SH-SY5Y (cell line): ENCODE results near the gene ALKBH3.
A peak's percentile ranks its signal among the peaks of the same experiment; 100 is the strongest.

Experiments
- GATA2 ChIP-seq: IDR thresholded peaks from 2 replicates; pipeline ENCODE4 v1.6.1; 2011; ENCODE audit warnings: mild to moderate bottlenecking, low read depth, low read length
- GATA3 ChIP-seq: IDR thresholded peaks from 2 replicates; pipeline ENCODE4 v1.6.1; 2011; ENCODE audit warnings: low read depth, mild to moderate bottlenecking, low read length, moderate library complexity

ALKBH3 gene

GRCh38 chr11:43868852-43869567, 11.6 kb upstream of the ALKBH3 start:
- TF ChIP-seq GATA3 = no peak

DNA sequence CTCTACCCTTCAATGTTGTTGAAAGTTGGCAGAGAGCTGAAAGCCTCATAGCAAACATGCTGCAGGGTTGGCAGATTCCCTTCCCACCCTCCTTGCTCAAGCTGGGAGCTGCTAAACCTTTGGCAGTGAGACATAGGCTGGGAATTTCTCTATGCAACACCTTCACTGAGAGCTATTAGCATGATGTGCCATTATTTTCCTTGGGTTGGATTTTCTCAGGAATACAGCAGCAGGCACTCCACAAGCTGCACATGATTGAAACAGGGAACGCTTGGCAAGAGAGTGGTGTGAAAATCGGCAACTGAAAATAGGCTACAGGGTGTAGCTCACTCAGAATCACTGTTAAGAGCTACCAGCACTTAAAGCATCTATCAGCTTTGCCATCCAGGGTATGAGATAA, 9.6 kb upstream of the ALKBH3 start:
- TF ChIP-seq GATA2 (no peak), GATA3 (no peak)

DNA sequence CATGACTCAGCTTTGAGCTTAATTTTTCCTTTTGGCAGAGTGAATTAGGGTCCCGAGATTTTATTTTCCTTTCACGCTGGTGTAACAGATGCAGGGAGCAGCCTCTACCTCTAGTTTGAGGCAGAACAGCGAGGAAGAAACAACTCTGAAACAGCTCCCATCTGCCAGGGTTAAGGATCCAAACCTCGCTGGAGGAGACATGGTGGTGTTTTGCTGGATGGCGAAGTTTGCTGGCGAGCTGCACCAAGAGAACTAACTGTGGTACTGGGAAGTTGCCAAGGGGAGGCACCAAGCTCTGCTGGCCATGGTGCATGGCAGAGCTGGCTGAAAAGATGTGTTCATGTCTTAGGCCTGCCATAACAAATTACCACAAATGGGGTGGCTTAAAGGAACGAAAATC, 7.6 kb upstream of the ALKBH3 start:
- TF ChIP-seq GATA3 (no peak), GATA2 (no peak)

DNA sequence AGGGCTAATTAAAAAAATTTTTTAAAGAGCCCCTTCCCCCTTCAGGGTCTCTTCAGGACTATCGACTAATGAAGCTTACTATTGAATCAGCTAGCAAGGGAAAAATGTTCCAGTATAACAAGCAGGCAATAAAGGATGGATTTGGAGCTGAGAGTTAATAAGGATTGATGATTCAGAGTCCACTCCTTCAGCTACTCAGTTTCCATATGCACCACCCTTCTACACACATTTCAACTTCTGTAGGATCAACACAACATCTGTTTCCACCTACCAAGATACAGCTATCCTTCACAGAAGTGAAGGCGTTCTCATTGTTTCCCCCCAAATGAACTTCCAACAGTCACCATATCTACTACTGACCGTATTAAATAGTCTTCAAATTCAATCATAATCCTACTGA, 6.6 kb upstream of the ALKBH3 start:
- TF ChIP-seq GATA3 = no peak

DNA sequence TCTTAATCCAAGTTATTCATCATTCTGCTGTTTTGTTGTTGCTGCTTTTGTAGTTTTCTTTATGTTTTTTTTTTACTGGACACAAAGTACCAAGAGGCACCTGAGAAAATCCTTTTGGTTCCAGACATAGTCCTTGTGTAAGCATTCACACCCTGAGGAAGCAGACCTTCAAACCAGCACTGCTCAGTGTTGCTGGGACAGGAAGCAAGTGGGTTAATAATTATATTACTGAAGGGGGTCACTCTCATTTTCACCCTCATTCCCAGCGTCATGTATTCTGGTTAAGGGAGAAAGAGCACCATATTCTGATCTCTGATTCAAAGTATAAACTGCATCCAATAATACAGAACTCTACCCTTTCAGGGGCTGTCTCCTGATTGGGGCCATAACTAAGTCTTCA, 5.9 kb upstream of the ALKBH3 start:
- TF ChIP-seq GATA2 (no peak), GATA3 (no peak)

DNA sequence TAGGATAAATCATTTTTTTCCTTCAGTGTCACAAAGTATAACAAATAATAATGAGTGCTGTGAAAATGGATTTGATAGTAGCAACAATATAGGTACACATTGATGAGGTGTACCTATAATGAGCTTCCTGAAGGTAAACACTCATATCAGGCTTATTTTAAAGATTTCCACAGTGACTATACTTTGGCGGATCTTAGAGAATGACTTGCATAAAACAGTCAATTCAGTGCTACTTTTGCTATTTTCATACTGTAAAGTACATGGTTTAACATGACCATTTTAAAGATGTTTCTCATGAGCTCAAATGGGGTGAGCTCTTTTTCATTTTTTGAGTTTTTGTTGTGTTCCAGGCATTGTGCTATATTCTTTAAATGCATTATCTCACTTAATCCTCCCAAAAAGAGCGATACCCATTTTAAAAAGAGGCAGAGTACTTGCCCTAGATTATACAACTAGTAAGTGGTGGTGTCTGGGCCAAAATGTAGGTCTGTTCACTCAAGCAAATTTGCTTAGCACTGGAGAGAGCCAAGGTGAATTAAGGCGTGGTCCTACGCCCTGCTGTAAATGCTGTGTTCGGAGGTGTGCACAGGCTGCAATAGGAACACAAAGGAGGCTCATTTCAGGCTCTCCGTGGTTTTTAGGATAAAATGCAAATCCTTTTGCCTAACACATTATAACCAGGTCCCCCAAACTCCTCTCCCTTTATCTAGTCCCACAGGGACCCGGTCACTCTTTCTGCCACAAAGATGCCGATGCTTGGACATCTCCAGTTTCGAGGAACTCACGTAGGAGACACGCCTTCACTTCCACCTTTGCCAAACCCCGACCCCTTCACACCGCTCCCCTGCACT, 617 bp upstream of the ALKBH3 start:
- TF ChIP-seq GATA2 = 0 out of 2 replicates have a peak, but pooled peaks have one; percentile 19
- no peak for TF ChIP-seq GATA3

GRCh38 chr11:43892851-43893250, 12.2 kb downstream of the ALKBH3 start:
- TF ChIP-seq GATA3 (no peak), GATA2 (no peak)

- TF ChIP-seq GATA3 = no peak
- TF ChIP-seq GATA2 = no peak
Observed at GRCh38 chr11:43894546-43894945, 13.9 kb downstream of the ALKBH3 start.

DNA sequence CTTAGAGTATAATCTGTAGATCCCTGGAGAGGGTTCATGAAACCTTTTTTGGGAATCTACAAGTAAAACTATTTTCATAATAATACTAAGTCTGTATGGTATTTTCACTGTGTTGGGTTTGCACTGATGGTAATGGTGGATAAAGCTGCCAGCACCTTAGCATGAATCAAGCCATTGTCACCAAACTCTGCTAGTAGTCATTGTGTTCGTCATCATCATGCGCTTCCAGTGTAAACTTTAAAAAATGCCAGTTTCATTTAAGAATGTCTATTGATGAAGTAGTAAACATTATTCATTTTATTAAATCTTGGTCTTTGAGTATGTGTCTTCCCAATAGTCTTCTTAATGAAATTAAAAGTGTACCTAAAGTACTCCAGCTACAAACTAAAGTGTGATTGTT, 15.0 kb downstream of the ALKBH3 start:
- TF ChIP-seq GATA3 (no peak), GATA2 (no peak)

DNA sequence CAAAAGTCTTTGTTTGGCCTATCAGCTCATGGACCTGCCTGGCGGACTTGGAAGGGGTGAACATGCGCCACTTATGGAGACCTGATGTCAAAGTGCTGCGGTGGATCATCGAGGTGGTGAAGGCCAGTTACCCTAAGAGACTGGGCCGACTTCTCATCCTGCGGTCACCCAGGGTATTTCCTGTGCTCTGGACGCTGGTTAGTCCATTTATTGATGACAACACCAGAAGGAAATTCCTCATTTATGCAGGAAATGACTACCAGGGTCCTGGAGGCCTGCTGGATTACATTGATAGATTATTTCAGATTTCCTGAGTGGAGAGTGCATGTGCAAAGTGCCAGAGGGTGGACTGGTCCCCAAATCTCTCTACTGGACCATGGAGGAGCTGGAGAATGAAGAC, 17.9 kb downstream of the ALKBH3 start:
- TF ChIP-seq GATA2 (no peak), GATA3 (no peak)

DNA sequence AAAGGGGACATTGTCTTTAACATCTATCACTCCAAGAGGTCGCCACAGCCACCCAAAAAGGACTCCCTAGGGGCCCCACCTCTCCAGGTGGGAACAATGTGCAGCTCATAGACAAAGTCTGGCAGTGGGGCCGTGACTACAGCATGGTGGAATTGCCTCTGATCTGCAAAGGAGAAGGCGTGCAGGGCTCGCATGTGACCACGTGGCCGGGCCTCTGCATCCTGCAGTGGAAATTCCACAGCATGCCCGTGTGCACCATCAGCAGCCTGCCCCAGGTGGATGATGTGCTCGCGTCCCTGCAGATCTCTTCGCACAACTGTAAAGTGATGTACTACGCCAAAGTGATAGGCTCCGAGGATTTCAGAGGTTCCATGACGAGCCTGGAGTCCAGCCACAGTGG, 18.5 kb downstream of the ALKBH3 start:
- TF ChIP-seq GATA2 = no peak
- TF ChIP-seq GATA3 = no peak

GRCh38 chr11:43901551-43901950, 20.9 kb downstream of the ALKBH3 start:
- TF ChIP-seq GATA2 (no peak), GATA3 (no peak)

DNA sequence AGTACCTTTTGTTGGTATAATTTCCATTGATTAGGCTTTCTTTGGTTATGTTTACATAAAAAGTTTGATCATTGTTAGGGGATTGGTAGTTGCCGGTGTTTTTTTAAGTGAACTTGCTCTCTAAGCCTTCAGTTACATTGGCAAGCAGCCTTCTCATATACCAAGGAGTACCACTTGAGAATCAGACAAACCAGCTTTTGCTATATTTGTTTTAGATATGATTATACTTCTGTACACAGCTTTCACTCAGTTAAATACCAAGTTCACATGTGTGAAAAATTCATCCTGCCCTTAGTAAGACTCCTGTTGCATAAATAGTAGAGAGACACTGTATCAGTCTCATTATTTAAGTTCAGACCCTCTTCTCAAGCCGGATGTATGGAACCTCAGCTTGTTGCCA, 22.4 kb downstream of the ALKBH3 start:
- TF ChIP-seq GATA2 = no peak
- no peak for TF ChIP-seq GATA3

- TF ChIP-seq GATA2 = peak; percentile 69
- peak; percentile 69 for TF ChIP-seq GATA3
Observed at GRCh38 chr11:43903969-43904368, 23.3 kb downstream of the ALKBH3 start.
